ENCODE results near the gene CCL18. TPM values are rescaled to one million over a fixed set of nuclear protein-coding genes. Genes with fewer than 3 reads are reported as not detected.
"Not testable (repeated sequence)": the region's sequence is repeated elsewhere in the genome, so short reads cannot be mapped to it uniquely, and the experiment has no call there.

Gene CCL18
- total and polyA plus RNA-seq, 2 donors, result 9.3 to 461 TPM

GRCh38 chr17:36105781-36106492 lies 41.9 kb downstream of the CCL18 start:
- Histone ChIP-seq H3K27me3 (ENCODE audit: control insufficient read depth in 2 of 2, insufficient read depth in 1 of 2, low read length in 1 of 2) (no peaks in the 10 kb centered on the region), H3K4me1 (ENCODE audit: control insufficient read depth in 2 of 2, insufficient read depth in 2 of 2, low read length in 2 of 2) (no peaks in the 10 kb centered on the region), H3K9me3 (ENCODE audit: control insufficient read depth in 2 of 2, insufficient read depth in 1 of 2, low read length in 1 of 2) (no peaks in the 10 kb centered on the region), H3K36me3 (ENCODE audit: control insufficient read depth in 2 of 2, insufficient read depth in 2 of 2, low read length in 1 of 2) (no peaks in the 10 kb centered on the region), H3K4me3 (ENCODE audit: low read length in 2 of 2) (no peak overlapping the region), H3K27ac (ENCODE audit: low read depth in 1 of 2, low read length in 1 of 2) (no peak overlapping the region)
- 93% methylated on average over 5 of the region's 5 CpGs for WGBS
- DNase-seq (ENCODE audit: low read depth in 6 of 9, low spot score in 9 of 9), result no peak

- H3K36me3 ChIP-seq (ENCODE audit: control insufficient read depth in 2 of 2, insufficient read depth in 2 of 2, low read length in 1 of 2), result no peaks in the 10 kb centered on the region
- H3K4me1 ChIP-seq (ENCODE audit: control insufficient read depth in 2 of 2, insufficient read depth in 2 of 2, low read length in 2 of 2), result no peaks in the 10 kb centered on the region
- no peak overlapping the region for H3K4me3 ChIP-seq (ENCODE audit: low read length in 2 of 2)
- DNase-seq (ENCODE audit: low read depth in 6 of 9, low spot score in 9 of 9), result no peak
- 96% methylated on average over 6 of the region's 6 CpGs for WGBS
- no peaks in the 10 kb centered on the region for H3K9me3 ChIP-seq (ENCODE audit: control insufficient read depth in 2 of 2, insufficient read depth in 1 of 2, low read length in 1 of 2)
- no peak overlapping the region for H3K27ac ChIP-seq (ENCODE audit: low read depth in 1 of 2, low read length in 1 of 2)
- no peaks in the 10 kb centered on the region for H3K27me3 ChIP-seq (ENCODE audit: control insufficient read depth in 2 of 2, insufficient read depth in 1 of 2, low read length in 1 of 2)
Observed at GRCh38 chr17:36106493-36106835, 42.4 kb downstream of the CCL18 start.

GRCh38 chr17:36107660-36108059 lies 43.6 kb downstream of the CCL18 start:
- no peak overlapping the region for H3K4me3 ChIP-seq (ENCODE audit: low read length in 2 of 2)
- 94% methylated on average over 3 of the region's 3 CpGs for WGBS
- no peaks in the 10 kb centered on the region for H3K4me1 ChIP-seq (ENCODE audit: control insufficient read depth in 2 of 2, insufficient read depth in 2 of 2, low read length in 2 of 2)
- no peak overlapping the region for H3K27ac ChIP-seq (ENCODE audit: low read depth in 1 of 2, low read length in 1 of 2)
- H3K9me3 ChIP-seq (ENCODE audit: control insufficient read depth in 2 of 2, insufficient read depth in 1 of 2, low read length in 1 of 2), result no peaks in the 10 kb centered on the region
- no peak for DNase-seq (ENCODE audit: low read depth in 6 of 9, low spot score in 9 of 9)
- no peaks in the 10 kb centered on the region for H3K27me3 ChIP-seq (ENCODE audit: control insufficient read depth in 2 of 2, insufficient read depth in 1 of 2, low read length in 1 of 2)
- H3K36me3 ChIP-seq (ENCODE audit: control insufficient read depth in 2 of 2, insufficient read depth in 2 of 2, low read length in 1 of 2), result no peaks in the 10 kb centered on the region

- H3K27ac ChIP-seq (ENCODE audit: low read depth in 1 of 2, low read length in 1 of 2); H3K4me1 ChIP-seq (ENCODE audit: control insufficient read depth in 2 of 2, insufficient read depth in 2 of 2, low read length in 2 of 2): not testable (repeated sequence)
- 90% methylated on average over 5 of the region's 5 CpGs for WGBS
Observed at GRCh38 chr17:36108265-36108664, 44.2 kb downstream of the CCL18 start.

GRCh38 chr17:36111068-36111490 lies 47.0 kb downstream of the CCL18 start:
- DNase-seq (ENCODE audit: low read depth in 6 of 9, low spot score in 9 of 9), result no peak
- H3K27me3 ChIP-seq (ENCODE audit: control insufficient read depth in 2 of 2, insufficient read depth in 1 of 2, low read length in 1 of 2), result no peaks in the 10 kb centered on the region
- no peak overlapping the region for H3K4me3 ChIP-seq (ENCODE audit: low read length in 2 of 2)
- no peaks in the 10 kb centered on the region for H3K9me3 ChIP-seq (ENCODE audit: control insufficient read depth in 2 of 2, insufficient read depth in 1 of 2, low read length in 1 of 2)
- H3K4me1 ChIP-seq (ENCODE audit: control insufficient read depth in 2 of 2, insufficient read depth in 2 of 2, low read length in 2 of 2), result no peaks in the 10 kb centered on the region
- 93% methylated on average over 4 of the region's 4 CpGs for WGBS
- no peaks in the 10 kb centered on the region for H3K36me3 ChIP-seq (ENCODE audit: control insufficient read depth in 2 of 2, insufficient read depth in 2 of 2, low read length in 1 of 2)
- no peak overlapping the region for H3K27ac ChIP-seq (ENCODE audit: low read depth in 1 of 2, low read length in 1 of 2)

More at GRCh38 chr17:36108265-36108664, 44.2 kb downstream of the CCL18 start:
- not testable (repeated sequence) for DNase-seq (ENCODE audit: low read depth in 6 of 9, low spot score in 9 of 9); H3K4me3 ChIP-seq (ENCODE audit: low read length in 2 of 2); H3K36me3 ChIP-seq (ENCODE audit: control insufficient read depth in 2 of 2, insufficient read depth in 2 of 2, low read length in 1 of 2); H3K9me3 ChIP-seq (ENCODE audit: control insufficient read depth in 2 of 2, insufficient read depth in 1 of 2, low read length in 1 of 2); H3K27me3 ChIP-seq (ENCODE audit: control insufficient read depth in 2 of 2, insufficient read depth in 1 of 2, low read length in 1 of 2)

GRCh38 chr17:36112572-36112971 lies 48.5 kb downstream of the CCL18 start:
- Histone ChIP-seq H3K4me3 (ENCODE audit: low read length in 2 of 2) (no peak overlapping the region), H3K4me1 (ENCODE audit: control insufficient read depth in 2 of 2, insufficient read depth in 2 of 2, low read length in 2 of 2) (no peaks in the 10 kb centered on the region), H3K9me3 (ENCODE audit: control insufficient read depth in 2 of 2, insufficient read depth in 1 of 2, low read length in 1 of 2) (no peaks in the 10 kb centered on the region), H3K27ac (ENCODE audit: low read depth in 1 of 2, low read length in 1 of 2) (no peak overlapping the region), H3K36me3 (ENCODE audit: control insufficient read depth in 2 of 2, insufficient read depth in 2 of 2, low read length in 1 of 2) (no peaks in the 10 kb centered on the region), H3K27me3 (ENCODE audit: control insufficient read depth in 2 of 2, insufficient read depth in 1 of 2, low read length in 1 of 2) (no peaks in the 10 kb centered on the region)
- DNase-seq (ENCODE audit: low read depth in 6 of 9, low spot score in 9 of 9), result no peak

- not testable (repeated sequence) for H3K4me3 ChIP-seq (ENCODE audit: low read length in 2 of 2); H3K9me3 ChIP-seq (ENCODE audit: control insufficient read depth in 2 of 2, insufficient read depth in 1 of 2, low read length in 1 of 2); DNase-seq (ENCODE audit: low read depth in 6 of 9, low spot score in 9 of 9); H3K27me3 ChIP-seq (ENCODE audit: control insufficient read depth in 2 of 2, insufficient read depth in 1 of 2, low read length in 1 of 2); H3K36me3 ChIP-seq (ENCODE audit: control insufficient read depth in 2 of 2, insufficient read depth in 2 of 2, low read length in 1 of 2); H3K4me1 ChIP-seq (ENCODE audit: control insufficient read depth in 2 of 2, insufficient read depth in 2 of 2, low read length in 2 of 2); H3K27ac ChIP-seq (ENCODE audit: low read depth in 1 of 2, low read length in 1 of 2)
- WGBS, result 87% methylated on average over 1 of the region's 1 CpG
Observed at GRCh38 chr17:36113131-36113530, 49.1 kb downstream of the CCL18 start.

GRCh38 chr17:36114971-36115648 lies 51.0 kb downstream of the CCL18 start:
- H3K4me3 ChIP-seq (ENCODE audit: low read length in 2 of 2); H3K36me3 ChIP-seq (ENCODE audit: control insufficient read depth in 2 of 2, insufficient read depth in 2 of 2, low read length in 1 of 2); H3K4me1 ChIP-seq (ENCODE audit: control insufficient read depth in 2 of 2, insufficient read depth in 2 of 2, low read length in 2 of 2); H3K27me3 ChIP-seq (ENCODE audit: control insufficient read depth in 2 of 2, insufficient read depth in 1 of 2, low read length in 1 of 2); DNase-seq (ENCODE audit: low read depth in 6 of 9, low spot score in 9 of 9); H3K27ac ChIP-seq (ENCODE audit: low read depth in 1 of 2, low read length in 1 of 2); H3K9me3 ChIP-seq (ENCODE audit: control insufficient read depth in 2 of 2, insufficient read depth in 1 of 2, low read length in 1 of 2): not testable (repeated sequence)
- WGBS, result 92% methylated on average over 5 of the region's 5 CpGs

- not testable (repeated sequence) for H3K9me3 ChIP-seq (ENCODE audit: control insufficient read depth in 2 of 2, insufficient read depth in 1 of 2, low read length in 1 of 2); H3K27me3 ChIP-seq (ENCODE audit: control insufficient read depth in 2 of 2, insufficient read depth in 1 of 2, low read length in 1 of 2); DNase-seq (ENCODE audit: low read depth in 6 of 9, low spot score in 9 of 9)
Observed at GRCh38 chr17:36115649-36115977, 51.5 kb downstream of the CCL18 start.

More at GRCh38 chr17:36115649-36115977, 51.5 kb downstream of the CCL18 start:
- H3K27ac ChIP-seq (ENCODE audit: low read depth in 1 of 2, low read length in 1 of 2); H3K4me1 ChIP-seq (ENCODE audit: control insufficient read depth in 2 of 2, insufficient read depth in 2 of 2, low read length in 2 of 2); H3K36me3 ChIP-seq (ENCODE audit: control insufficient read depth in 2 of 2, insufficient read depth in 2 of 2, low read length in 1 of 2); H3K4me3 ChIP-seq (ENCODE audit: low read length in 2 of 2): not testable (repeated sequence)
